Neuronal stem cell (in vitro differentiated cells): ENCODE measurements around the gene SNX12.

Experiments
- DNase-seq: peaks from one replicate; pipeline ENCODE4 v3.0.0-alpha.2; 2013; ENCODE audit warnings: low spot score
- H2AFZ ChIP-seq: one replicate; pipeline ENCODE4 v1.6.1; 2013; ENCODE audit warnings: mild to moderate bottlenecking, low read length, inconsistent platforms
- H2AK5ac ChIP-seq: 2 replicates; pipeline ENCODE4 v1.6.1; 2013; ENCODE audit warnings: low read depth, mild to moderate bottlenecking, inconsistent platforms, low read length, moderate library complexity, mixed read lengths
- H2BK120ac ChIP-seq: 2 replicates; pipeline ENCODE4 v1.6.1; 2013; ENCODE audit warnings: low read depth, mild to moderate bottlenecking, inconsistent platforms, low read length, moderate library complexity, mixed read lengths
- H2BK12ac ChIP-seq: one replicate; pipeline ENCODE4 v1.6.1; 2013; ENCODE audit warnings: low read length, inconsistent platforms
- H2BK15ac ChIP-seq: 2 replicates; pipeline ENCODE4 v1.6.1; 2013; ENCODE audit warnings: mild to moderate bottlenecking, low read length, inconsistent platforms, mixed read lengths
- H2BK5ac ChIP-seq: one replicate; pipeline ENCODE4 v1.6.1; 2013; ENCODE audit warnings: inconsistent platforms, mild to moderate bottlenecking, low read length, moderate library complexity
- H3K14ac ChIP-seq: one replicate; pipeline ENCODE4 v1.6.1; 2013; ENCODE audit warnings: low read length, inconsistent platforms
- H3K18ac ChIP-seq: 2 replicates; pipeline ENCODE4 v1.6.1; 2013; ENCODE audit warnings: low read length, inconsistent platforms
- H3K23ac ChIP-seq: 2 replicates; pipeline ENCODE4 v1.6.1; 2013; ENCODE audit warnings: low read depth, mild to moderate bottlenecking, mixed read lengths, low read length, inconsistent platforms; ENCODE audit not compliant: poor library complexity
- H3K27ac ChIP-seq: replicated peaks from 3 replicates; pipeline ENCODE4 v1.5.1; 2013; ENCODE audit warnings: low read length, inconsistent platforms
- H3K27me3 ChIP-seq, 3 experiments: 2 replicates each; pipeline ENCODE4 v1.6.1; 2013; ENCODE audit warnings: low read length in 3 of 3, mild to moderate bottlenecking in 2 of 3, inconsistent platforms in 1 of 3, low read depth in 1 of 3, mixed read lengths in 1 of 3, moderate library complexity in 1 of 3; ENCODE audit not compliant: control insufficient read depth in 3 of 3, insufficient read depth in 3 of 3
- H3K36me3 ChIP-seq, 2 donors: replicated peaks in 1 of 2; 2 replicates each; pipeline ENCODE4 v1.6.1; 2013; ENCODE audit warnings: low read length in 2 of 2; ENCODE audit not compliant: control insufficient read depth in 2 of 2, insufficient read depth in 2 of 2
- H3K4ac ChIP-seq: 2 replicates; pipeline ENCODE4 v1.6.1; 2013; ENCODE audit warnings: inconsistent platforms, mild to moderate bottlenecking, low read length, moderate library complexity
- H3K4me1 ChIP-seq, 2 donors: 1 replicate in 1 of 2; 2 replicates in 1 of 2; pipeline ENCODE4 v1.6.1; 2013; ENCODE audit warnings: low read length in 2 of 2, low read depth in 1 of 2; ENCODE audit not compliant: control insufficient read depth in 2 of 2, insufficient read depth in 1 of 2
- H3K4me2 ChIP-seq: one replicate; pipeline ENCODE4 v1.6.1; 2013; ENCODE audit warnings: mild to moderate bottlenecking, low read length, inconsistent platforms; ENCODE audit not compliant: insufficient read depth, poor library complexity, severe bottlenecking
- H3K4me3 ChIP-seq, 2 donors: 2 replicates each; pipeline ENCODE4 v1.5.1; 2013; ENCODE audit warnings: low read length in 2 of 2, mild to moderate bottlenecking in 2 of 2, inconsistent platforms in 1 of 2, moderate library complexity in 1 of 2
- H3K79me1 ChIP-seq: one replicate; pipeline ENCODE4 v1.6.1; 2013; ENCODE audit warnings: low read depth, mild to moderate bottlenecking, inconsistent platforms, low read length, moderate library complexity
- H3K9ac ChIP-seq: one replicate; pipeline ENCODE4 v1.6.1; 2013; ENCODE audit warnings: mild to moderate bottlenecking, low read depth, low read length, inconsistent platforms; ENCODE audit not compliant: poor library complexity
- H3K9me3 ChIP-seq, 2 donors: replicated peaks in 1 of 2; 2 replicates each; pipeline versions ENCODE3 to v1.6.1; 2013; ENCODE audit warnings: low read length in 2 of 2, mild to moderate bottlenecking in 2 of 2, inconsistent platforms in 1 of 2, low read depth in 1 of 2, mixed read lengths in 1 of 2, moderate library complexity in 1 of 2; ENCODE audit not compliant: control insufficient read depth in 2 of 2, insufficient read depth in 1 of 2
- H4K8ac ChIP-seq: one replicate; pipeline ENCODE4 v1.6.1; 2013; ENCODE audit warnings: low read depth, mild to moderate bottlenecking, inconsistent platforms, low read length, moderate library complexity
- H4K91ac ChIP-seq: one replicate; pipeline ENCODE4 v1.6.1; 2013; ENCODE audit warnings: low read length, low read depth, mild to moderate bottlenecking, inconsistent platforms; ENCODE audit not compliant: poor library complexity
- WGBS, 2 donors: extraction: QIAGEN DNeasy Blood & Tissue Kit; methylation state at CpG; one replicate each; pipeline ENCODE4 v1.1.7; 2013; ENCODE audit warnings: missing lambda C conversion rate in 2 of 2, mixed read lengths in 1 of 2; ENCODE audit not compliant: insufficient read length in 2 of 2, insufficient replicate concordance in 1 of 2; ENCODE audit errors: extremely low coverage in 2 of 2; 5-methylcytosine and 5-hydroxymethylcytosine counted together

SNX12 gene

DNA sequence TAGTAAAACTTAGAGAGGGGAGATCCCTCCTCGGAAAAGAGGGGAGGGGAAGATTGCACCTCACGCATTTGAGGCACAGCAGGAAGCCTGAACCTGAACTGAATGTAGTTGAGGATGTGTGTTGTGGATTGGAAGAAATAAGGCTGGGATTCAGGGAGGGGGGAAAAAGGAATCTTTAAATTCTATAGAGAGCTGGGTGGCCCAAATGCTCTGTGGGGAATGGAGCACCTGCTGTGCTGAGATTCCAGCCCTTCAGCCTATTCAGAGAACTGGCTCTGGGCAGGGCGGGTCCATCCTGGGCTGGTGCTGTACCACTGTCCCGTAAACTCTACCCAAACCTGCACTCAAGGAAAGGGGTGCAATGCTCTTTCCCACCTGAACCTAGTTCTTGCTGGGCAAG lies 31.6 kb upstream of the SNX12 start:
- H3K4me2 ChIP-seq, result no peak overlapping the region
- no peak overlapping the region for H3K27ac ChIP-seq
- H3K9me3 ChIP-seq, result no peaks in the 10 kb centered on the region
- H3K79me1 ChIP-seq, result no peaks in the 10 kb centered on the region
- no peak overlapping the region for H3K23ac ChIP-seq
- H3K36me3 ChIP-seq, result no peaks in the 10 kb centered on the region
- no peak overlapping the region for H2AFZ ChIP-seq
- H3K9ac ChIP-seq, result no peak overlapping the region
- no peak overlapping the region for H4K91ac ChIP-seq
- H2BK12ac ChIP-seq, result no peak overlapping the region
- H3K4ac ChIP-seq, result no peak overlapping the region
- H4K8ac ChIP-seq, result no peak overlapping the region
- H3K4me3 ChIP-seq, result no peak overlapping the region
- no peak overlapping the region for H3K18ac ChIP-seq
- peaks cover 0 to 30% (median 10%) of the 10 kb centered on the region in 3 experiments for H3K27me3 ChIP-seq
- WGBS, 2 donors, result no CpG with 5 or more reads among the region's 4 CpGs
- H3K4me1 ChIP-seq, result peaks cover 17% of the 10 kb centered on the region in 2 donors
- H3K14ac ChIP-seq, result no peak overlapping the region
- H2AK5ac ChIP-seq, result no peak overlapping the region
- H2BK120ac ChIP-seq, result no peak overlapping the region
- no peak overlapping the region for H2BK5ac ChIP-seq
- DNase-seq, result no peak
- no peak overlapping the region for H2BK15ac ChIP-seq

DNA sequence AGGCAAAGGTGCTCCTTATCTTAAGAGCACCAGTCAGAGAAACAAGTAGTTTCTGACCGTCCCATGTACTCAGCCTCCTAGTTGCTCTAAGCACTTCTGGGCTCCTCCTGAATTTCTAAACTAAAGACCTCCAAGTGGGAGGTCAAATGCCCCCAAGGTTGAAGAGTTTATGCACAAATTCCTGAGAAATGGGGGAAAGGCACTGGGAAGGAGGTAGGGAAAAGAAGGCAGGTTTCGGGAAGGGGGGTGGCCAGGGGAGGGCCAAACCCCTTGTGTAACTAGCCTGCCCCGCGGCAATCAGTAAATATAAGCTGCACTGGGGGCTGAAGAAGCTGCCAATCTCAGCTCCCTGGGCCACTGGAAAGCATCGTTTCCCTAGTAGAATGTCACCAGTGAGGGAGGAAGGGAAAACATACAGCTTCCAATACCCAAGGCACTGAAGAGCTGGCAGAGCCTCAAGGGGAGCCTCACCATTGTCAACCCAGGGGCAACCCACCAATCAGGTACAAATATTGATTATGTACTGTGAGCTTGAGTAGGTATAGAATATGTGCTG lies 30.9 kb upstream of the SNX12 start:
- Histone ChIP-seq H3K9me3 (no peaks in the 10 kb centered on the region), H3K27me3 (peaks cover 0 to 30% (median 10%) of the 10 kb centered on the region in 3 experiments), H3K79me1 (no peaks in the 10 kb centered on the region), H4K8ac (no peak overlapping the region), H3K23ac (no peak overlapping the region), H2BK12ac (no peak overlapping the region), H3K4me1 (peaks cover 10 to 13% of the 10 kb centered on the region in 2 donors), H2BK5ac (no peak overlapping the region), H3K9ac (no peak overlapping the region), H2BK15ac (no peak overlapping the region), H2AK5ac (no peak overlapping the region), H3K18ac (no peak overlapping the region), H2BK120ac (no peak overlapping the region), H4K91ac (no peak overlapping the region), H3K4me2 (no peak overlapping the region), H3K4ac (no peak overlapping the region), H2AFZ (no peak overlapping the region), H3K4me3 (no peak overlapping the region), H3K27ac (no peak overlapping the region), H3K14ac (no peak overlapping the region), H3K36me3 (no peaks in the 10 kb centered on the region)
- no CpG with 5 or more reads among the region's 5 CpGs for WGBS, 2 donors
- DNase-seq, result no peak

GRCh38 chrX:71098302-71098701 lies 30.2 kb upstream of the SNX12 start:
- no peaks in the 10 kb centered on the region for H3K36me3 ChIP-seq
- H3K4me3 ChIP-seq, result no peak overlapping the region
- peaks cover 6 to 8% of the 10 kb centered on the region in 2 donors for H3K4me1 ChIP-seq
- no peak overlapping the region for H2AFZ ChIP-seq
- H3K79me1 ChIP-seq, result no peaks in the 10 kb centered on the region
- no peak overlapping the region for H3K14ac ChIP-seq
- DNase-seq, result no peak
- no CpG with 5 or more reads among the region's 2 CpGs for WGBS, 2 donors
- no peak overlapping the region for H2BK15ac ChIP-seq
- no peak overlapping the region for H2BK12ac ChIP-seq
- H3K4me2 ChIP-seq, result no peak overlapping the region
- no peak overlapping the region for H4K91ac ChIP-seq
- H2BK120ac ChIP-seq, result no peak overlapping the region
- H3K18ac ChIP-seq, result no peak overlapping the region
- no peak overlapping the region for H3K9ac ChIP-seq
- H3K4ac ChIP-seq, result no peak overlapping the region
- no peak overlapping the region for H2AK5ac ChIP-seq
- H3K27ac ChIP-seq, result no peak overlapping the region
- H2BK5ac ChIP-seq, result no peak overlapping the region
- peaks cover 0 to 30% (median 10%) of the 10 kb centered on the region in 3 experiments for H3K27me3 ChIP-seq
- no peaks in the 10 kb centered on the region for H3K9me3 ChIP-seq
- H4K8ac ChIP-seq, result no peak overlapping the region
- H3K23ac ChIP-seq, result no peak overlapping the region

DNA sequence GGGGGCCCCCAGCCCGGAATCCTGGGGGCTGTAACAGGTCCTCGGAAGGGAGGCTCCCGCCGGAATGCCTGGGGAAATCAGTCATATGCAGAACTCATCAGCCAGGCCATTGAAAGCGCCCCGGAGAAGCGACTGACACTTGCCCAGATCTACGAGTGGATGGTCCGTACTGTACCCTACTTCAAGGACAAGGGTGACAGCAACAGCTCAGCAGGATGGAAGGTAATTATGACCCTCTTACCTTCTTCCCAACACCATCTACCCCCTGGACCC lies 28.6 kb upstream of the SNX12 start:
- no peaks in the 10 kb centered on the region for H3K36me3 ChIP-seq
- H3K27me3 ChIP-seq, result peaks cover 0 to 25% (median 10%) of the 10 kb centered on the region in 3 experiments
- peak overlapping the region; percentile 77 for H2AFZ ChIP-seq
- no peaks in the 10 kb centered on the region for H3K79me1 ChIP-seq
- H2BK120ac ChIP-seq, result no peak overlapping the region
- H3K4me3 ChIP-seq, result peak overlapping the region; percentile 48 to 85
- H2BK5ac ChIP-seq, result no peak overlapping the region
- no peak for DNase-seq
- WGBS, 2 donors, result no CpG with 5 or more reads among the region's 9 CpGs
- no peak overlapping the region for H4K8ac ChIP-seq
- H3K18ac ChIP-seq, result no peak overlapping the region
- H3K27ac ChIP-seq, result no peak overlapping the region
- no peak overlapping the region for H3K23ac ChIP-seq
- no peak overlapping the region for H3K4ac ChIP-seq
- H3K14ac ChIP-seq, result no peak overlapping the region
- H3K9me3 ChIP-seq, result no peaks in the 10 kb centered on the region
- H3K4me2 ChIP-seq, result peak overlapping the region; percentile 62
- H2BK15ac ChIP-seq, result no peak overlapping the region
- no peak overlapping the region for H2AK5ac ChIP-seq
- H3K9ac ChIP-seq, result no peak overlapping the region
- no peak overlapping the region for H4K91ac ChIP-seq
- peaks cover 2 to 5% of the 10 kb centered on the region in 2 donors for H3K4me1 ChIP-seq
- no peak overlapping the region for H2BK12ac ChIP-seq
